GM18511 (cell line): ENCODE results near the gene SCFD1.
"Not testable (repeated sequence)": the region's sequence is repeated elsewhere in the genome, so short reads cannot be mapped to it uniquely, and the experiment has no call there.

Experiments
- ATAC-seq: cut with Tn5 transposase; IDR thresholded peaks from one replicate; pipeline ENCODE4 v1.9.1; 2021; ENCODE audit warnings: mild to moderate bottlenecking, moderate library complexity; ENCODE audit not compliant: unreplicated experiment

The SCFD1 gene

GRCh38 chr14:30621940-30622830 is at the start of gene SCFD1:
Gene SCFD1 (plus strand): TSS chr14:30622319. CDS start chr14:30622339, 20 bp downstream.
- peak; percentile 93 for ATAC-seq

- ATAC-seq = no peak
These were observed 49.3 kb upstream of the SCFD1 start for GRCh38 chr14:30572771-30573170.

GRCh38 chr14:30573226-30573814 is 48.8 kb upstream of the SCFD1 start:
- no peak for ATAC-seq

- no peak for ATAC-seq
These were observed 48.2 kb upstream of the SCFD1 start for GRCh38 chr14:30573966-30574365.

GRCh38 chr14:30574777-30575176 is 47.3 kb upstream of the SCFD1 start:
- not testable (repeated sequence) for ATAC-seq

GRCh38 chr14:30576333-30576732 is 45.8 kb upstream of the SCFD1 start:
- not testable (repeated sequence) for ATAC-seq

GRCh38 chr14:30580616-30581282 is 41.4 kb upstream of the SCFD1 start:
- no peak for ATAC-seq

- no peak for ATAC-seq
These were observed 40.9 kb upstream of the SCFD1 start for GRCh38 chr14:30581283-30581625.

GRCh38 chr14:30582376-30582775 is 39.7 kb upstream of the SCFD1 start:
- no peak for ATAC-seq

- ATAC-seq = no peak
These were observed 38.0 kb upstream of the SCFD1 start for GRCh38 chr14:30584058-30584630.

- no peak for ATAC-seq
These were observed 36.9 kb upstream of the SCFD1 start for GRCh38 chr14:30585204-30585603.

GRCh38 chr14:30587141-30587540 is 35.0 kb upstream of the SCFD1 start:
- ATAC-seq = no peak

- no peak for ATAC-seq
These were observed 33.2 kb upstream of the SCFD1 start for GRCh38 chr14:30588873-30589272.

GRCh38 chr14:30596935-30597334 is 25.2 kb upstream of the SCFD1 start:
- no peak for ATAC-seq

GRCh38 chr14:30597504-30597903 is 24.6 kb upstream of the SCFD1 start:
- ATAC-seq = no peak

- no peak for ATAC-seq
These were observed 20.9 kb upstream of the SCFD1 start for GRCh38 chr14:30600922-30601918.

GRCh38 chr14:30603402-30603801 is 18.7 kb upstream of the SCFD1 start:
- no peak for ATAC-seq

- ATAC-seq = not testable (repeated sequence)
These were observed 17.4 kb upstream of the SCFD1 start for GRCh38 chr14:30604696-30605095.

GRCh38 chr14:30607156-30607780 is 14.9 kb upstream of the SCFD1 start:
- ATAC-seq = no peak

- no peak for ATAC-seq
These were observed 13.5 kb upstream of the SCFD1 start for GRCh38 chr14:30608533-30609006.
